Medulla oblongata (tissue), 1 donor: ENCODE data around the gene GNAL.
"Not testable (repeated sequence)": the region's sequence is repeated elsewhere in the genome, so short reads cannot be mapped to it uniquely, and the experiment has no call there.

ENCODE experiments used
- DNase-seq: peaks from one replicate; pipeline ENCODE4 v3.0.0-alpha.2; 2015; ENCODE audit errors: extremely low spot score

GNAL gene

GRCh38 chr18:11873670-11874340 is 184.7 kb downstream of the GNAL start:
- no peak for DNase-seq

DNA sequence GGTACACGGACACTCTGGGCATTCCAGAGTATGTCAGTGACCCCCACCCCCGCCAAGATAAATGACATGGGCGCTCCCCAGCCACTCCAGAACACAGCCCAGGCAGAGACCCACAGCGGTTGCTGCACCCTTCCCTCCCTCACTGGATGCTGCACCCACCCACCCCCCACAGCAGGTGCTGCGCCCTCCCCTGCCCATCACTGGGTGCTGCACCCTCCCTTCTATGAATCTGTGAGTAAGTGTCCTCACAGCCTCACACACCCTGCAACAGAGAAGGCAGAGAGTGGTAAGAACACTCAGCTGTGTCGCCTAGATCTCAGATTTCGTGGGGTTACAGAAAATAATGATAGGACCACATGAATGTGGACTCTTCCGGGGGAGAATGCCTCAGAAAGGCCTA is 185.6 kb downstream of the GNAL start:
- DNase-seq: no peak

DNA sequence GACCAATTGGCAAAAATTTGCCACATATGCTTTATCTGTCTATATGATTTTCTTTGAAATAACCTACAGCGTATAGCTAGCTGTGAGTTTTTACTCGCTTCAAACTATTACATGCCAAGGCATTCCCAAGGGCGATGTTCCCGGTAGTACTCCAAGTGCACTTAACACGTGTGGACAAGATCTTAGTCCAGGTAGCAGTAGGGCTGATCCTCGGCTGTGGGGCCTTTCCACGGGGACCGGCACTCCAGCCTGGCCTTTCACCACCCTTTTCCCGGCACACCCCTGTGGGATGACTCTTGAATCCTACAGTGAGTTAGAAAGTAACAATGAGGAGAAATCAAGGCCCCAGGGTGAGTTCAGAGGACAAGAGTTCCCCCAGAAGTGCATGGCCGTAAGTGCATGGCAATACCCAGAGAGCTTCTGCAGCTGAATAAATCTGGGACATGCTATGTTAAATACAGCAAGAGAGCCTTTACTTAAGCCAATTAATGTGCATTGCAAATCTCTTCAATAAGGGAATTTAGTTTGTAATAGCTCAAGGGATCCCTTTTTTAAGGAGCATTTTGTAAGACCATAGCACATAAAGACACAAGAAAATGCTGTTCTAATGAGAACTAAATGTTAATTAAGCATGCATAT is 188.6 kb downstream of the GNAL start:
- DNase-seq: no peak

DNA sequence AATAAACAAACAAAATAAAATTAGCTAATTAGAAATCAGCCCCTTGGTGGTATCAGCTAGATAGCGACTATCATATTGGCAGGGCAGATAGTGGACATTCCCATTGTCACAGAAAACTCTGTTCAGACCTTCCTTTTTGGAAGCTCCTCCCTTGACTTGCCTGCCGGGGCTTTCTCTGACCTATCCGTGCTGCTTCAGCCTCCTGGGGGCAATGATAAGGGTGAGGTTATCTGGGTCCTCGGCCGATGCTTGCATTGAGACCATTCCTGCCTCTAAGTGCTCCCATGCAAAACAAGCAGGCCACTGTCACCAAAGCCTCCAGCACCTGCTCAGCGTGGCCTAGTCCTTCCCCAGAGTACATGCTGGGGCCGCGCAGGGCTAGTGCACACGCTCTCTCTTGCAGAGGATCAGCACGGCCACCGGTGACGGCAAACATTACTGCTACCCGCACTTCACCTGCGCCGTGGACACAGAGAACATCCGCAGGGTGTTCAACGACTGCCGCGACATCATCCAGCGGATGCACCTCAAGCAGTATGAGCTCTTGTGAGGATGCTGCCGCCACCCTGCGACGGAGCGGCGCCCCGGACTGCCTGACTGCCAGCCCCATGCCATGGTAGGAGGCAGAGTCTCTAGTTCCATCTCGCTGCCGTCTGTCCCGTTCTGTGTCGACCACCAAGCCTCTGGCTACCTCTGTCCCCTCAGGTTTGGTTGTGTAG is 191.7 kb downstream of the GNAL start:
- no peak for DNase-seq

DNA sequence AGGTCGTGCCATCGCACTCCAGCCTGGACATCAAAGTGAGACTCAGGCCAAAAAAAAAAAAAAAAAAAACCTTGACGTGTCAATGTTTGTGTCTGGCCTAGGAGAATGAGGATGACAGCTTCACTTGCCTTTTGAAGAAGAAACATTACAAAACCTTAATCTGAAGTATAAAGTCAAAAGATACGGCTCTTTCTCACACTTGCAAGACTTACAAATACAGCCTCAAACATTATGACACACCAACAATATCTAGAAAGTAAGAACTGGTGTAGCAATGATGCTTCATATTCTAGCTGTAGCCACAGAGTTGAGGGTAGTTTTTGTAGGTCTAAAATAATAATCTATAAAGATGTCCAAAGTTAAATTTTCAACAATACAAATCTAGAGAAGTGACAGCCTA is 193.6 kb downstream of the GNAL start:
- DNase-seq: no peak

DNA sequence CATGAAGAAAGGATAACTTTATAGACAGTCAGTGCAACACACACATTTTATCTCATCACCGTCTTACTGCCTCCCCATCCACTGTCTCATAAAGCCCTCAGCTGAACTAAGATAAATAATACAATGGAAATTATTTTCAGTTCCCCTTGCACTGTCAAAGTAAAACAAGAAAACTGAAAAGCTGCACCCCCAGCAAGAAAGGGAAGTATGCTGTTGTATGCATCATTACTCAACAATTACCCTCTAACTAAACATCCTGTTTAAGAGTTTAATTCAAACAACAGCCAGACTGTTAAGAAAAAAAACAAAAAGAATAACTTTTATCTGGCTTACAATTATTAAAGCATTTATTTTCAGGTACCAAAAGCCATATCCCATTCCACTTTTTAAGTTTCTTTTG is 194.1 kb downstream of the GNAL start:
- peak; percentile 59 for DNase-seq

DNA sequence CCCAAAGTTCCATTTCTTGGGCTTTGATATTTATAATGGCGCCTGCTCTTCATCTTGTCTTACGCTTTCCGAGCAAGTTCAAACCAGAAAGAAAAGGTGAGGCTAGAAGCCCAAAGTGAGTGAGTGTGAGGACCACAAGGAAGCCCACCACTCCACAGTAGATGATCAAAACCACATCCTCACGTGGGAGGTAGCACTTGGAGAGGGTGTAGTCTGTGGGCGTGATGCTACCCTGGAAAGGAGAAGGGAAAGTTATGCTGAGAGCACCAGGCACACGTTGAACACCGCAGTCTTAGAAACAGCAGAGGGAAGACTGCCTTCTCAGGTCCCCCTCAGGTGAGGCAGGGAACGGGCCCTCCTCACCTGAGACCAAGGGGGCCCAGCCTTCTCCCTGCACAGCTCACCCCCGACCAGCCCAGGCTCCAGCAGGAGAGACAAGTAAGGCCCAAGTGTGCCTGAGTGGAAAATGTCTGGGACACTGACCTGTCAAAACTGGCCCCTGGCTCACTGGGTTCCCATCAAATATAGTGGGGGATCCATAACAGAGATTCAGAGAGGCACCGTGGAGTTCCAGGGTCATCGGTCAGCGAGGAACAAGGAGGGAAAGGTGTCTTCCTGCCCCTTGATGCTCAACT is 195.4 kb downstream of the GNAL start:
- DNase-seq: peak; percentile 19

DNA sequence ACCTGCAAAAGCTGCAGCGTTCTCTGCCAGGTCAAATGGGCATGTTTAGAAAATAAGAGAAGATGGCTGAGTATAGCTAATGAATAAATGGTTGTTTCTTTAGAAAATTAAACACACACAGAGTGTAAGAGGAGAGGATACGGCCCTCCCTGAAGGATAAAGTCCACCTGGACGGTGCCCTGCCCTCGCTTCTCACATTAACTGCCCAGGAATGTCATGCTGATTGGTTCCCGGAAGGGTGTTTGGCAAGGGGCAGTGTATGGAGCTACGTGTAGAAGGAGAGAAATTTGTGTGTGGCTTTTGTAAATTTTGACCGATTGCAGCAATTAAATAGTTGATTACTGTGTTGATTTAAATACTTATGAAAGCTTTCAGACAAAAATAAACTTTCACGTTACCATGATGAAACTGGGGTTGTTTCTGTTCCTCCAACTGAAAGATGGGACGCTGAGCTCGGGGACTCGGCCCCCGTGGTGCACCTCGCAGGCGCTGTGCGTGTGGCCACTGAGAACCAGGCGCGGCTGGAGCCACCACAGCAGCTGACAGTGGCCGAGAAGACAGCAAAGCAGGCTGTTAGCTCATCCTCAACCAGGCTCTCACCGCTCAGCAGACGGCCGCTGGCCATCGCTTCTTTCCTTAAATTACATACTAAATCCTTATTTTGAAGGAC is 196.3 kb downstream of the GNAL start:
- peak; percentile 67 for DNase-seq

DNA sequence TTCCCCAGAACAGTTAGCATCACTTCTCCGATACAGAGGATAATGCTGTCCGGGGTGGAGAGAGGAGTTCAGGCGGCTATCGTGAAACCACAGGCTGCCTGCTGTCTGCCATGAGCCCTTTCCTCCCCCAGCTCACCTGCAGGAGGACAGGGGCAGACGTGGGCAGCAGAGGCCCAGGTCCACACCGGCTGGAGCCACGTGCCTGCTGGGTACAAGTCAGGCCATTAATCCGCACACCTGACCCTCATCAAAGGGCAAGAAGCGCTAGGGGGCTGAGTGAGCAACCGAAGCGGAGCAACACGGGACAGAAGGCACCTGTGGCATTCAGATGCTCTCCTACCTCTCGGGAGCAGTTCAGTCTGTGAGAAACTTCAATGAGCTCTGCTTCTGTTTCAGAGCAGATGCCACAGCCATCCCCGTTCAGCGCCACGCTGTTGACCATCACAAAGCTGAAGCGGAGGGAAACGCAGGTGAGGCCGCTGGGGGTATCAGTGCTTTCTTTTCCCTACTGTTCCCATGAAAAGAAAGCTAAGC is 197.6 kb downstream of the GNAL start:
- DNase-seq: no peak

- DNase-seq: no peak
These were observed 198.5 kb downstream of the GNAL start for GRCh38 chr18:11887328-11888128.

DNA sequence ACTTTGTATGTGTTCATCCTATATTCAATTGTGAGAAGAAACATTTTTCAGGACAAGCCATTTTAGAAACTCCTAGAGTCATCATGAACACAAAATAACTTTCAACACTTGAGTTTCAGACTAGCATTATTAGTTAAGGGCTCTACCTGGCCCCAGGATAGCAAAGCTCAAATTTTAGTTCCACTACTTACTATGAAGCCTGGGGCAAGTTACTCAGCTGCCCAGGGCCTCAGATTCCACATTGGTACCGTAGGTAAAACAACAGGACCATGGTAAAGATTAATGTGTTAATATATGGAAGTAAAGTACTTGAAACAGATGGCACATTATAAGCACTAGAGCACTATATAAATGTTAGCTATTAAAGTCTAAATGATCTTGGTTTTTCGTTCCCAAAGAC is 199.7 kb downstream of the GNAL start:
- no peak for DNase-seq

GRCh38 chr18:11889284-11889683 is 200.2 kb downstream of the GNAL start:
- DNase-seq: no peak

DNA sequence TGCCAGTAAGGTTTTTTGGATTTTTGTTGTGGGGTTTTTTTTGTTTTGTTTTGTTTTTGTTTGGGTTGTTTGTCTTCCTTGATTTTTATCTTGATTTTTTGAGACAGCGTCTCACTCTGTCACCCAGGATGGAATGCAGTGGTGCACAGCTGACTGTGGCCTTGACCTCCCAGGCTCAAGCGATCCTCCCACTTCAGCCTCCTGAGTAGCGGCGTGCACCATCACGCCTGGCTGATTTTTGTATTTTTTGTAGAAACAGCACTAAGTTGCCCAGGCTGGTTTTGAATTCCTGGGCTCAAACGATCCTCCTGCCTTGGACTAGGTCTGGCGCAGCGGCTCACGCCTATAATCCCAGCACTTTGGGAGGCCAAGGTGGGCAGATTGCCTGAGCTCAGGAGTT is 202.7 kb downstream of the GNAL start:
- DNase-seq: no peak

DNA sequence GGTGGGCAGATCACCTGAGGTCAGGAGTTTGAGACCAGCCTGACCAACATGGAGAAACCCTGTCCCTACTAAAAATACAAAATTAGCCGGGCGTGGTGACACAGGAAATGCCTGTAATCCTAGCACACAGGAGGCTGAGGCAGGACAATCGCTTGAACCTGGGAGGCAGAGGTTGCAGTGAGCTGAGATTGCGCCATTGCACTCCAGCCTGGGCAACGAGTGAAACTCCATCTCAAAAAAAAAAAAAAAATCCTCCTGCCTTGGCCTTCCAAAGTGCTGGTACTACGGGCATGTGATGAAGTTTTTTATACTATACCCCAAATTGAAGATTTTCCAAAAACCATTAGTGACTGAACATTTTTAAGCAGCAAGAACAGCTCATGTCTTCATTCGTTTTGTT is 203.4 kb downstream of the GNAL start:
- not testable (repeated sequence) for DNase-seq

DNA sequence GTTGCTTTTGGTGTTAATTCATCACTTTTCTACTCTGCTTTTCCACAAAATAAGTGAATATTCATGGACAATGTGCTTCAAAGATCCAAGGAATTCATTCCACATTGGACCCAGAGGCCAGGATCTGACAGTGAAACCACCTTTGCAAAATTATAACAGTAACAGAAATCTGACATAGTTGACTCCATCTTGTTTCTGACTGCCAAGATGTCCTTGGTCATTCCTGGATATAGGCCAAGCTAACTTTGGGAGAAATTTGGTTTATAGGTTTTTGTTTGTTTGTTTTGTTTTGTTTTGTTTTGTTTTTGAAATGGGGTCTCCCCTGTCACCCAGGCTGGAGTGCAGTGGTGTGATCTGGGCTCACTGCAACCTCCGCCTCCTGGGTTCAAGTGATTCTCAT is 208.7 kb downstream of the GNAL start:
- no peak for DNase-seq

- no peak for DNase-seq
These were observed 210.0 kb downstream of the GNAL start for GRCh38 chr18:11899063-11899462.

DNA sequence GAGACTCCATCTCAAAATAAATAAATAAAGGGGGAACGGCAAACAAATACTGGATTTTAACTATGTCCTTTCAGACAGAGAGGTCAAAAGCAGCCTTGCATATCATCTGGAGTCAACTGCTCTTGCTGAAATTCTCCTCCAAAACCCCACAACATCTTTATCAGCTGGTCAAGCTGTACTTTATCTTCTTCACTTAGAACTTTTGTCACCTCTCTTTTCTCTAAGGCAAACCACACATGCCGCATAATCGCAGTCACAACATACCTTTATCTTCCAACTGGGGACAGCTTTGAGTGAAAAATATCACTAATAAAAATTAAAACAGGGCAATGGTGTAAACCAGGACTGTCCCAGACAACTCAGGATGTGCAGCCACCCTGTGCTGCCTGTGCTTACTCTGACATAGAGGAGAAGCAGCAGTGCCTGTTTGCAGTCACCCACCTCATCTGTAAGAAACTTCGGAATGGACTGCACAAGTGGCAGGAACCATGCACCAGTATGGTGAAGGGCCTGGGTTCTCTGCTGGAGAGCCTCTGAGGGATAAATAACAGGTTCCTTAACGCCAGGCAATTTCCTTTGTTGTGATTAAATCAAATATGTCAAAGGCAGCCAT is 212.9 kb downstream of the GNAL start:
- no peak for DNase-seq

- DNase-seq: no peak
These were observed 213.6 kb downstream of the GNAL start for GRCh38 chr18:11902522-11903292.

DNA sequence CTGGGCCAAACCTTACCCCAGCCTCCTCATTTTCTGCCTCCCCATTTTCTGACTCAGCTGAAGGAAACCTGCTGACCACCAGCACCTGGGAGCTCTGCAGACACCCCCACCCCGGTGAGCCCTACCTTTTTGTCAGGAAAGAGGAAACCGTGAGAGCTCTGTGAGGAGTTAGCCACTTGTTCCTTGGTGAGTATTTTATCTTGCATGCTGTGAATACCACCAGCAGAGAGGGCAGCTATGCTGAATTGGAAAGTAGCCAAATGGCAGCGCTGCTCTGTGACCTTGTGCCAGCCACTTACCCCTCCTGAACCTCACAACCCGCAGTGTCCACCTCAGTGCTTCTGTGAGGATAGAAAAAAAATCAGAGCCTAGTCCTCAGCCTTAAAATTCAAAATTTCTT is 216.5 kb downstream of the GNAL start:
- DNase-seq: no peak

DNA sequence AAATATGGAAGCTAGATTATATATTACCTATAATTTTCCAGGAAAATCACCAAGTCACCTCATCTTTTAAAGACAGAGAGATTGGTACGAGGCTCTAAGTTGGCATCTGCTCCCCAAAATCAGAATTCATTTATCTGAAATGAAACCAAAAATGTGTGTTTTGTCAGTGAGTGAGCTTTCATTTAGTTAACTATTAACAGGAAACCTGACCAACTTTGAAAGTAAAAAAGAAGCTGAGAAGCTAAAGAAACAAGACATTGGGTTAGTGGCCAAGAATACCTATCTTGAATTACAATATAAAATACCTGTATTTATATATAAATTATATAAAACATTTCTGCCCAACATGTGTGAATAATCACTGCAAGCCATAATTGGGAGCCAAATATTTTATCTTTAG is 217.1 kb downstream of the GNAL start:
- DNase-seq: no peak
